IMR-90 (cell line): Measurements from ENCODE around the gene CRLF2. TPM values are rescaled to one million over a fixed set of nuclear protein-coding genes. Genes with fewer than 3 reads are reported as not detected.

Source experiments
- ATAC-seq: fragments of 200-7000 bp; cut with Tn5 transposase; 2 replicates; pipeline ENCODE4 v1.9.1; 2020; ENCODE audit warnings: low read depth, mild to moderate bottlenecking, moderate library complexity
- BruUV-seq: library from RNA; stranded (reverse); fragments of 400-500 nt; replicated peaks from 2 replicates; lab custom pipeline; 2021; lab: Mats Ljungman, UMichigan
- CTCF ChIA-PET: fragments of 300-600 bp; formaldehyde crosslinking; extraction: SDS; loops from one replicate; lab custom pipeline; 2021; ENCODE audit warnings: antibody characterized with exemption; lab: Yijun Ruan, JAX
- POLR2A ChIA-PET: fragments of 300-600 bp; sonication (Branson Sonifier 250); formaldehyde crosslinking; loops from one replicate; lab custom pipeline; 2022; ENCODE audit warnings: antibody characterized with exemption; ENCODE audit not compliant: unreplicated experiment; lab: Charles Lee
- DNase-seq: peaks from one replicate; pipeline ENCODE4 v3.0.0; 2013
- H2AFZ ChIP-seq: replicated peaks from 2 replicates; pipeline ENCODE3; 2013; ENCODE audit warnings: low read length, mild to moderate bottlenecking; ENCODE audit not compliant: poor library complexity
- H2AK5ac ChIP-seq: 2 replicates; pipeline ENCODE4 v1.6.1; 2013; ENCODE audit warnings: low read depth, low read length, inconsistent platforms
- H2AK9ac ChIP-seq: replicated peaks from 2 replicates; pipeline ENCODE3; 2013; ENCODE audit warnings: mild to moderate bottlenecking, low read depth, low read length, moderate library complexity; ENCODE audit not compliant: poor library complexity
- H2BK120ac ChIP-seq: 2 replicates; pipeline ENCODE4 v1.6.1; 2013; ENCODE audit warnings: low read depth, low read length, inconsistent platforms
- H2BK15ac ChIP-seq: 3 replicates; pipeline ENCODE4 v1.6.1; 2013; ENCODE audit warnings: low read depth, low read length, inconsistent platforms
- H2BK20ac ChIP-seq: 2 replicates; pipeline ENCODE4 v1.6.1; 2013; ENCODE audit warnings: low read depth, mild to moderate bottlenecking, inconsistent platforms, low read length, moderate library complexity
- H2BK5ac ChIP-seq: 2 replicates; pipeline ENCODE4 v1.6.1; 2013; ENCODE audit warnings: mild to moderate bottlenecking, low read depth, low read length, inconsistent platforms; ENCODE audit not compliant: poor library complexity, severe bottlenecking
- H3K14ac ChIP-seq: replicated peaks from 2 replicates; pipeline ENCODE4 v1.6.1; 2013; ENCODE audit warnings: low read depth, low read length, inconsistent platforms
- H3K18ac ChIP-seq: 2 replicates; pipeline ENCODE4 v1.6.1; 2013; ENCODE audit warnings: low read depth, low read length, control low read depth
- H3K23ac ChIP-seq: 2 replicates; pipeline ENCODE4 v1.6.1; 2013; ENCODE audit warnings: low read depth, low read length, inconsistent platforms
- H3K27ac ChIP-seq: 2 replicates; pipeline ENCODE4 v1.5.1; 2013; ENCODE audit warnings: mild to moderate bottlenecking, control low read depth, low read length; ENCODE audit not compliant: insufficient read depth
- H3K27me3 ChIP-seq: 2 replicates; pipeline ENCODE4 v1.6.1; 2013; ENCODE audit warnings: low read length; ENCODE audit not compliant: control insufficient read depth, insufficient read depth
- H3K36me3 ChIP-seq: 2 replicates; pipeline ENCODE4 v1.6.1; 2013; ENCODE audit warnings: low read length, mixed read lengths; ENCODE audit not compliant: control insufficient read depth, insufficient read depth
- H3K4ac ChIP-seq: 2 replicates; pipeline ENCODE4 v1.6.1; 2013; ENCODE audit warnings: low read depth, low read length, inconsistent platforms
- H3K4me1 ChIP-seq: 2 replicates; pipeline ENCODE4 v1.6.1; 2013; ENCODE audit warnings: low read length, mixed read lengths; ENCODE audit not compliant: control insufficient read depth, insufficient read depth
- H3K4me2 ChIP-seq: 2 replicates; pipeline ENCODE4 v1.6.1; 2013; ENCODE audit warnings: low read depth, mild to moderate bottlenecking, control low read depth, low read length, moderate library complexity
- H3K4me3 ChIP-seq: 2 replicates; pipeline ENCODE4 v1.5.1; 2013; ENCODE audit warnings: low read depth, mild to moderate bottlenecking, control low read depth, low read length, moderate library complexity; ENCODE audit not compliant: insufficient read depth
- H3K56ac ChIP-seq: 2 replicates; pipeline ENCODE4 v1.6.1; 2013; ENCODE audit warnings: low read length, inconsistent platforms; ENCODE audit not compliant: insufficient read depth; ENCODE audit errors: extremely low read depth
- H3K79me1 ChIP-seq, 2 experiments: 2 replicates each; pipeline ENCODE4 v1.6.1; 2013; ENCODE audit warnings: low read length in 2 of 2, inconsistent platforms in 1 of 2, low read depth in 1 of 2
- H3K9ac ChIP-seq: 2 replicates; pipeline ENCODE4 v1.6.1; 2013; ENCODE audit warnings: low read depth, low read length, control low read depth
- H3K9me1 ChIP-seq: 2 replicates; pipeline ENCODE4 v1.6.1; 2013; ENCODE audit warnings: low read length, inconsistent platforms; ENCODE audit not compliant: insufficient read depth
- H3K9me3 ChIP-seq: 2 replicates; pipeline ENCODE4 v1.6.1; 2013; ENCODE audit warnings: low read length; ENCODE audit not compliant: control insufficient read depth, insufficient read depth
- H4K20me1 ChIP-seq: 2 replicates; pipeline ENCODE4 v1.6.1; 2013; ENCODE audit warnings: low read length, inconsistent platforms; ENCODE audit not compliant: insufficient read depth
- H4K5ac ChIP-seq: 2 replicates; pipeline ENCODE4 v1.6.1; 2013; ENCODE audit warnings: mild to moderate bottlenecking, low read depth, low read length, control low read depth
- H4K8ac ChIP-seq, 2 experiments: 2 replicates each; pipeline ENCODE4 v1.6.1; 2013; ENCODE audit warnings: low read depth in 2 of 2, low read length in 2 of 2, control low read depth in 1 of 2, inconsistent platforms in 1 of 2
- H4K91ac ChIP-seq: 2 replicates; pipeline ENCODE4 v1.6.1; 2013; ENCODE audit warnings: low read depth, low read length, inconsistent platforms; ENCODE audit not compliant: insufficient read depth
- BHLHE40 ChIP-seq: fragments of 150-350 bp; IDR thresholded peaks from 2 replicates; pipeline ENCODE4 v1.6.1; 2016; ENCODE audit warnings: mild to moderate bottlenecking, low read depth, low read length
- CEBPB ChIP-seq: IDR thresholded peaks from 2 replicates; pipeline ENCODE4 v1.6.1; 2012; ENCODE audit warnings: low read depth, low read length, improper control_type of control experiment
- MAFK ChIP-seq: IDR thresholded peaks from 2 replicates; pipeline ENCODE4 v1.6.1; 2012; ENCODE audit warnings: low read depth, low read length, improper control_type of control experiment
- POLR2A ChIP-seq: IDR thresholded peaks from 2 replicates; pipeline ENCODE4 v1.6.1; 2012; ENCODE audit warnings: mild to moderate bottlenecking, low read depth, low read length
- RCOR1 ChIP-seq: IDR thresholded peaks from 2 replicates; pipeline ENCODE4 v1.6.1; 2012; ENCODE audit warnings: mild to moderate bottlenecking, low read length, improper control_type of control experiment; ENCODE audit not compliant: insufficient replicate concordance
- WGBS, 2 experiments: methylation state at CpG; one replicate each; pipeline versions ENCODE4 v1.1.5 to v1.1.7; 2013; ENCODE audit warnings: missing lambda C conversion rate in 2 of 2; ENCODE audit not compliant: insufficient read length in 1 of 2; ENCODE audit errors: extremely low coverage in 2 of 2; 5-methylcytosine and 5-hydroxymethylcytosine counted together
- dilution Hi-C: fragments of 300-500 bp; cut with HindIII; formaldehyde crosslinking; loops from one replicate; pipeline ENCODE4 v1.14.3; 2018; ENCODE audit warnings: low sequenced_read_pairs; ENCODE audit not compliant: unreplicated experiment
- in situ Hi-C: fragments of 300-500 bp; cut with MboI; formaldehyde crosslinking; loops from 3 replicates; pipeline ENCODE4 v1.14.3; 2019; ENCODE audit warnings: low sequenced_read_pairs, inconsistent platforms, mixed read lengths
- intact Hi-C: fragments of 100-400 bp; cut with micrococcal nuclease; formaldehyde crosslinking; loops from 2 replicates; pipeline ENCODE4 v1.10.0; 2022
- polyA plus RNA-seq, 3 experiments: library from polyadenylated mRNA; depleted of rRNA; stranded (reverse); fragments of >200 nt; gene quantifications; 2 replicates each; pipeline ENCODE4 v1.2.3, GENCODE V29; 2012; ENCODE audit warnings: low replicate concordance in 1 of 3
- total RNA-seq: library from RNA; depleted of rRNA; stranded (reverse); fragments of >200 nt; gene quantifications from 2 replicates; pipeline ENCODE4 v1.2.3, GENCODE V29; 2012
- TF ChIP-seq, protein P1 (sequence below): fragments of 150-350 bp; IDR thresholded peaks from 2 replicates; pipeline ENCODE4 v1.6.1; 2016; ENCODE audit warnings: low read depth, mild to moderate bottlenecking, low read length, moderate library complexity, borderline replicate concordance
- TF ChIP-seq, protein P2 (sequence below): fragments of 150-350 bp; IDR thresholded peaks from 2 replicates; pipeline ENCODE4 v1.6.1; 2017; ENCODE audit warnings: mild to moderate bottlenecking, antibody characterized with exemption, low read length, low read depth

The CRLF2 gene
- total and polyA plus RNA-seq, 2 of the 4 experiments (the other 2 are of a cell fraction) = not detected

DNA sequence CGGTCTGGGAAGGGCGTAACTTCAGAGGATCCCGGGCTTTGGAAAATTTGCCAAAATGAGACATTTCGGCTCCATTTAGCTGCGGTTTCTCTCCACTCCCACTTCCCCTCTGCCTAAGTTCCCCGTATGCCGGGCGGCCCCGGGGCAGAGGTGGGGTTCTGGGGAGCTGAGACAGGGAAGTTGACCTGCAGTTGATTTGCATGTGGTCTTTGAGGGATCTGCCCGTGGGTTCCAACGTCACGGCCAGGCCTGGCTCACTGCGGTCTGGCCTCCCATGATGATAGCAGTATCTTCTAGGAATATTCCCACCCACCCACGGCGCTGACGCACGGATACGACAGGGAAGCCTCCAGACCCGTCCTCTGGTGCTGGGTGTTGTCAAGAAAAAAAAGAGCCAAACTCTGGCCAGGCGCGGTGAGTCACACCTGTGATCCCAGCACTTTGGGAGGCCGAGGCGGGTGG lies 27.3 kb upstream of the CRLF2 start:
- ChIA-PET POLR2A (no interaction called here), CTCF (no interaction called here)
- Histone ChIP-seq H3K36me3 (no peaks in the 10 kb centered on the region), H3K4me3 (no peak overlapping the region), H2AK5ac (no peak overlapping the region), H2AK9ac (no peak overlapping the region), H3K4me1 (no peaks in the 10 kb centered on the region), H3K27ac (no peak overlapping the region), H3K79me1 (no peaks in the 10 kb centered on the region), H3K18ac (no peak overlapping the region), H3K9ac (no peak overlapping the region), H2BK20ac (no peak overlapping the region), H3K4me2 (no peak overlapping the region), H3K14ac (no peak overlapping the region), H2AFZ (no peak overlapping the region), H2BK5ac (no peak overlapping the region), H3K56ac (no peak overlapping the region), H3K23ac (no peak overlapping the region), H3K9me3 (peaks cover 4% of the 10 kb centered on the region), H2BK120ac (no peak overlapping the region), H4K8ac (no peak overlapping the region), H3K27me3 (no peaks in the 10 kb centered on the region), H3K4ac (no peak overlapping the region), H2BK15ac (no peak overlapping the region), H4K20me1 (no peaks in the 10 kb centered on the region), H4K5ac (no peak overlapping the region), H3K9me1 (no peaks in the 10 kb centered on the region), H4K91ac (no peak overlapping the region)
- BruUV-seq = no TSS peak
- intact Hi-C loops (no loop called here), in situ Hi-C loops (no loop called here), dilution Hi-C loops (no loop called here)
- no peak for ATAC-seq
- no peak for TF ChIP-seq MAFK
- TF ChIP-seq, protein P1, sequence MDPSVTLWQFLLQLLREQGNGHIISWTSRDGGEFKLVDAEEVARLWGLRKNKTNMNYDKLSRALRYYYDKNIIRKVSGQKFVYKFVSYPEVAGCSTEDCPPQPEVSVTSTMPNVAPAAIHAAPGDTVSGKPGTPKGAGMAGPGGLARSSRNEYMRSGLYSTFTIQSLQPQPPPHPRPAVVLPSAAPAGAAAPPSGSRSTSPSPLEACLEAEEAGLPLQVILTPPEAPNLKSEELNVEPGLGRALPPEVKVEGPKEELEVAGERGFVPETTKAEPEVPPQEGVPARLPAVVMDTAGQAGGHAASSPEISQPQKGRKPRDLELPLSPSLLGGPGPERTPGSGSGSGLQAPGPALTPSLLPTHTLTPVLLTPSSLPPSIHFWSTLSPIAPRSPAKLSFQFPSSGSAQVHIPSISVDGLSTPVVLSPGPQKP = no peak
- no peak for TF ChIP-seq BHLHE40
- no peak for TF ChIP-seq CEBPB
- no peak for TF ChIP-seq POLR2A
- no peak for TF ChIP-seq RCOR1
- TF ChIP-seq, protein P2, sequence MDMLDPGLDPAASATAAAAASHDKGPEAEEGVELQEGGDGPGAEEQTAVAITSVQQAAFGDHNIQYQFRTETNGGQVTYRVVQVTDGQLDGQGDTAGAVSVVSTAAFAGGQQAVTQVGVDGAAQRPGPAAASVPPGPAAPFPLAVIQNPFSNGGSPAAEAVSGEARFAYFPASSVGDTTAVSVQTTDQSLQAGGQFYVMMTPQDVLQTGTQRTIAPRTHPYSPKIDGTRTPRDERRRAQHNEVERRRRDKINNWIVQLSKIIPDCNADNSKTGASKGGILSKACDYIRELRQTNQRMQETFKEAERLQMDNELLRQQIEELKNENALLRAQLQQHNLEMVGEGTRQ = no peak
- WGBS, 2 experiments = no CpG with 5 or more reads among the region's 23 CpGs
- no peak for DNase-seq
